Peyer's patch (tissue), 4 donors: Measurements from ENCODE around the gene AP1B1.

Source experiments
- POLR2A ChIP-seq, 2 donors: fragments of 450-650 bp; IDR thresholded peaks; one replicate each; pipeline ENCODE4 v1.5.1; 2017; ENCODE audit warnings: antibody characterized with exemption in 2 of 2, mild to moderate bottlenecking in 2 of 2, moderate library complexity in 2 of 2
- TF ChIP-seq, protein P1 (sequence below), 6 experiments: fragments of 450-650 bp in 4 of 6; fragments of 200-600 bp in 2 of 6; sonication (generic) in 1 of 6; IDR thresholded peaks; one replicate each; pipeline ENCODE4 v1.5.1; 2017 to 2019; ENCODE audit warnings: antibody characterized with exemption in 6 of 6, mild to moderate bottlenecking in 3 of 6, moderate library complexity in 1 of 6

DNA sequence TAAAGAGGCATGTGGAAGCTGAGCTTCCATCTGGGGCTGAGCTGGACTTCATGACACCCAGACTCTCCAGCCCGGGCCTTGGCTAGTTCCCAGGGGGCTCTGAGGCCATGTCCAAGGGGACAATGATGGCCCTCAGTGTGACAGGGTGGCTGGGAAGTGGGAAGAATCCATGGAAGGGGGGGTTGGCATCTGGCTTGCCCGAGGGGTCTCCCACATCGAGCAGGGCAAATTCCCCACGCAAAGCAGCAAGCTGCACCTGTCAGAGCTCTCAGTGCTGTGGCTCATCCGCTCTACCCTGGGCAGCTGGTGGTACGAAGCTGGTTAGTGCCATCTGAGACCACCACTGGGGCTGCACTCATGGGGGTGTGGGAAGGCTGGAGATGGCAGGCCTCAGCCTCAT, 9.4 kb upstream of the AP1B1 start:
- TF ChIP-seq, protein P1, sequence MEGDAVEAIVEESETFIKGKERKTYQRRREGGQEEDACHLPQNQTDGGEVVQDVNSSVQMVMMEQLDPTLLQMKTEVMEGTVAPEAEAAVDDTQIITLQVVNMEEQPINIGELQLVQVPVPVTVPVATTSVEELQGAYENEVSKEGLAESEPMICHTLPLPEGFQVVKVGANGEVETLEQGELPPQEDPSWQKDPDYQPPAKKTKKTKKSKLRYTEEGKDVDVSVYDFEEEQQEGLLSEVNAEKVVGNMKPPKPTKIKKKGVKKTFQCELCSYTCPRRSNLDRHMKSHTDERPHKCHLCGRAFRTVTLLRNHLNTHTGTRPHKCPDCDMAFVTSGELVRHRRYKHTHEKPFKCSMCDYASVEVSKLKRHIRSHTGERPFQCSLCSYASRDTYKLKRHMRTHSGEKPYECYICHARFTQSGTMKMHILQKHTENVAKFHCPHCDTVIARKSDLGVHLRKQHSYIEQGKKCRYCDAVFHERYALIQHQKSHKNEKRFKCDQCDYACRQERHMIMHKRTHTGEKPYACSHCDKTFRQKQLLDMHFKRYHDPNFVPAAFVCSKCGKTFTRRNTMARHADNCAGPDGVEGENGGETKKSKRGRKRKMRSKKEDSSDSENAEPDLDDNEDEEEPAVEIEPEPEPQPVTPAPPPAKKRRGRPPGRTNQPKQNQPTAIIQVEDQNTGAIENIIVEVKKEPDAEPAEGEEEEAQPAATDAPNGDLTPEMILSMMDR (IDR thresholded peaks at IDR 0.05): no peak
- no peak for TF ChIP-seq POLR2A (IDR thresholded peaks at IDR 0.05)
